Karpas-422 (cell line): ENCODE data around the gene PUS1. TPM values are rescaled to one million over a fixed set of nuclear protein-coding genes. Genes with fewer than 3 reads are reported as not detected.

Experiments
- DNase-seq: peaks from one replicate; pipeline ENCODE4 v3.0.0-alpha.2; 2015
- H2AFZ ChIP-seq: fragments of 200-600 bp; sonication (generic); 2 replicates; pipeline ENCODE4 v1.6.1; 2014; ENCODE audit warnings: antibody characterized with exemption, low read length, mixed read lengths
- H3K27ac ChIP-seq: fragments of 200-600 bp; sonication (generic); 2 replicates; pipeline ENCODE4 v1.5.1; 2014; ENCODE audit warnings: mild to moderate bottlenecking, low read length, moderate library complexity
- H3K27me3 ChIP-seq: fragments of 200-600 bp; sonication (generic); 2 replicates; pipeline ENCODE4 v1.6.1; 2014; ENCODE audit warnings: low read length, mixed read lengths
- H3K36me3 ChIP-seq: fragments of 200-600 bp; sonication (generic); 2 replicates; pipeline ENCODE4 v1.6.1; 2014; ENCODE audit warnings: low read length, mixed read lengths; ENCODE audit not compliant: insufficient read depth
- H3K4me1 ChIP-seq: fragments of 200-600 bp; sonication (generic); 2 replicates; pipeline ENCODE4 v1.6.1; 2014; ENCODE audit warnings: mild to moderate bottlenecking, low read length, mixed read lengths
- H3K4me2 ChIP-seq: fragments of 200-600 bp; sonication (generic); 2 replicates; pipeline ENCODE4 v1.6.1; 2014; ENCODE audit warnings: low read length, low read depth, mild to moderate bottlenecking; ENCODE audit not compliant: poor library complexity, severe bottlenecking
- H3K4me3 ChIP-seq: fragments of 200-600 bp; sonication (generic); 2 replicates; pipeline ENCODE4 v1.5.1; 2014; ENCODE audit warnings: mild to moderate bottlenecking, antibody characterized with exemption, low read length, mixed read lengths
- H3K79me2 ChIP-seq: fragments of 200-600 bp; sonication (generic); 2 replicates; pipeline ENCODE4 v1.6.1; 2014; ENCODE audit warnings: mild to moderate bottlenecking, low read length, mixed read lengths
- H3K9ac ChIP-seq: fragments of 200-600 bp; sonication (generic); 2 replicates; pipeline ENCODE4 v1.6.0; 2014; ENCODE audit warnings: low read length
- H3K9me2 ChIP-seq: fragments of 200-600 bp; sonication (generic), shearing (Covaris generic); replicated peaks from 2 replicates; pipeline ENCODE4 v1.6.0; 2014; ENCODE audit warnings: mild to moderate bottlenecking, low read length, moderate library complexity; ENCODE audit not compliant: insufficient read depth
- H3K9me3 ChIP-seq: fragments of 300-700, 200-600 bp; sonication (generic); 2 replicates; pipeline ENCODE4 v1.6.1; 2014; ENCODE audit warnings: low read length, mixed read lengths
- H4K20me1 ChIP-seq: fragments of 200-600 bp; sonication (generic); 2 replicates; pipeline ENCODE4 v1.6.1; 2014; ENCODE audit warnings: mild to moderate bottlenecking, antibody characterized with exemption, low read length, low read depth; ENCODE audit not compliant: insufficient read depth
- total RNA-seq: library from RNA; depleted of rRNA; stranded (reverse); fragments of >200 nt; shearing (Covaris generic); gene quantifications from 2 replicates; pipeline ENCODE4 v1.2.3, GENCODE V29; 2014; ENCODE audit warnings: low replicate concordance

Gene PUS1
- total RNA-seq, 1 experiment from 2014 or later = 11.9 TPM

GRCh38 chr12:131917139-131917710 is 11.9 kb upstream of the PUS1 start:
- H3K9me2 ChIP-seq = no peaks in the 10 kb centered on the region
- H3K79me2 ChIP-seq = no peaks in the 10 kb centered on the region
- no peak overlapping the region for H3K27ac ChIP-seq
- no peak overlapping the region for H2AFZ ChIP-seq
- H3K36me3 ChIP-seq = no peaks in the 10 kb centered on the region
- H3K9ac ChIP-seq = no peak overlapping the region
- H3K4me3 ChIP-seq = no peak overlapping the region
- no peaks in the 10 kb centered on the region for H3K4me1 ChIP-seq
- peaks cover 42% of the 10 kb centered on the region; the same call in 1 of the 2 replicates for H4K20me1 ChIP-seq
- H3K9me3 ChIP-seq = no peaks in the 10 kb centered on the region
- H3K27me3 ChIP-seq = no peaks in the 10 kb centered on the region
- DNase-seq = no peak
- no peak overlapping the region for H3K4me2 ChIP-seq

DNA sequence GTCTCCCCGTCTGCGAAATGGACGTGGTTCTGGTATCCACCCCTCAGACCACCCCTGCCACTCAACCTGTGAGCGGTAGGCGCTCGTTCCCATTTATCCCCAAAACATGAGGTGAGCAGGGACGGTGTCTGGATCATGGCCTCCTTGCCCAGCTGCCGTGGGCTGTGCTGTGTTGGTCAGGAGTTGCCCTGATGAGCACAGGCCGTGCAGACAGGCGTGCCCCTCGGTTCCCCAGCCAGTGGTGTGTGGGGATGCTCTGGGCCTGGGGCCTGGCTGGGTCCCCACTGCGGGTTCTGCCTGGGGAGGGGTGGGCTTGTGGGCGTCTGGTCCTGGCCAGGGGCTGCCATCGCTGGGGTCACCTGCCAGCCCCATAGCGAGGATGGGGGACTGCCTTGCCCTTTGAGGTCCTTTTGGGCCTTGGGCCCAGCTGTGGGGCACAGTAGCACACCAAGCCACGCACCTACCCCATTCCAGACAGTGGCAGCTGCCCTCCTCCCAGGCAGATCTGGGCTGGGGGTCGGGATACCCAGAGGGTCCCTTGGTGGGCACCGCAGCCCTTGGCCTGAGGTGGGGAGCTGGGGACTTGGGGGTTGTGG is 11.3 kb upstream of the PUS1 start:
- Histone ChIP-seq H3K27me3 (no peaks in the 10 kb centered on the region), H3K79me2 (no peaks in the 10 kb centered on the region), H3K4me1 (peaks cover 4% of the 10 kb centered on the region), H3K9ac (no peak overlapping the region), H3K27ac (no peak overlapping the region), H3K4me2 (no peak overlapping the region), H4K20me1 (peaks cover 47% of the 10 kb centered on the region; the same call in 1 of the 2 replicates), H3K9me2 (no peaks in the 10 kb centered on the region), H2AFZ (no peak overlapping the region), H3K4me3 (no peak overlapping the region), H3K9me3 (no peaks in the 10 kb centered on the region), H3K36me3 (no peaks in the 10 kb centered on the region)
- no peak for DNase-seq

GRCh38 chr12:131918311-131919050 is 10.6 kb upstream of the PUS1 start:
- Histone ChIP-seq H3K36me3 (no peaks in the 10 kb centered on the region), H3K4me2 (no peak overlapping the region), H3K9me2 (no peaks in the 10 kb centered on the region), H3K27ac (no peak overlapping the region), H3K9me3 (no peaks in the 10 kb centered on the region), H3K27me3 (no peaks in the 10 kb centered on the region), H4K20me1 (peaks cover 50% of the 10 kb centered on the region; the same call in 1 of the 2 replicates), H3K4me3 (no peak overlapping the region), H3K4me1 (peaks cover 11% of the 10 kb centered on the region), H2AFZ (no peak overlapping the region), H3K79me2 (no peaks in the 10 kb centered on the region), H3K9ac (no peak overlapping the region)
- no peak for DNase-seq

DNA sequence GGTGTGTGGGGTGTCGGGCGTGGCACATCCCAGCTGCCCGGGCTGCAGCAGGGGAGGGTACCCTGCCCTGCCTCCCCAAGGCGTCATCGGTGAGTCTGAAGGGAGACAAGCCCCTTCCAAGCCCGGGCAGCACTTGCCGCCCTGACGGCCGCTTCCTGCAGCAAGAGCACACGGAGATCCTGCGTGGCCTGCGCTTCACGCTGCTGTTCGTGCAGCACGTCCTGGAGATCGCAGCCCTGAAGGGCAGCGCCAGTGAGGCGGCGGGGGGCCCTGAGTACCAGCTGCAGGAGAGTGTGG is 10.1 kb upstream of the PUS1 start:
- Histone ChIP-seq H3K4me3 (no peak overlapping the region), H3K9me2 (no peaks in the 10 kb centered on the region), H2AFZ (no peak overlapping the region), H3K27me3 (no peaks in the 10 kb centered on the region), H3K9ac (no peak overlapping the region), H3K4me2 (no peak overlapping the region), H3K9me3 (no peaks in the 10 kb centered on the region), H3K79me2 (no peaks in the 10 kb centered on the region), H4K20me1 (peaks cover 50% of the 10 kb centered on the region; the same call in 1 of the 2 replicates), H3K36me3 (no peaks in the 10 kb centered on the region), H3K27ac (no peak overlapping the region), H3K4me1 (peaks cover 16% of the 10 kb centered on the region)
- no peak for DNase-seq

GRCh38 chr12:131919366-131920156 is 9.5 kb upstream of the PUS1 start:
- Histone ChIP-seq H3K27me3 (no peaks in the 10 kb centered on the region), H3K27ac (no peak overlapping the region), H3K4me1 (peaks cover 21% of the 10 kb centered on the region), H3K36me3 (no peaks in the 10 kb centered on the region), H4K20me1 (peaks cover 50% of the 10 kb centered on the region; the same call in 1 of the 2 replicates), H3K4me2 (no peak overlapping the region), H3K9ac (no peak overlapping the region), H3K9me3 (no peaks in the 10 kb centered on the region), H2AFZ (no peak overlapping the region), H3K79me2 (no peaks in the 10 kb centered on the region), H3K4me3 (no peak overlapping the region), H3K9me2 (no peaks in the 10 kb centered on the region)
- no peak for DNase-seq

- H3K79me2 ChIP-seq = no peaks in the 10 kb centered on the region
These were observed 8.9 kb upstream of the PUS1 start for GRCh38 chr12:131920157-131920508.

DNA sequence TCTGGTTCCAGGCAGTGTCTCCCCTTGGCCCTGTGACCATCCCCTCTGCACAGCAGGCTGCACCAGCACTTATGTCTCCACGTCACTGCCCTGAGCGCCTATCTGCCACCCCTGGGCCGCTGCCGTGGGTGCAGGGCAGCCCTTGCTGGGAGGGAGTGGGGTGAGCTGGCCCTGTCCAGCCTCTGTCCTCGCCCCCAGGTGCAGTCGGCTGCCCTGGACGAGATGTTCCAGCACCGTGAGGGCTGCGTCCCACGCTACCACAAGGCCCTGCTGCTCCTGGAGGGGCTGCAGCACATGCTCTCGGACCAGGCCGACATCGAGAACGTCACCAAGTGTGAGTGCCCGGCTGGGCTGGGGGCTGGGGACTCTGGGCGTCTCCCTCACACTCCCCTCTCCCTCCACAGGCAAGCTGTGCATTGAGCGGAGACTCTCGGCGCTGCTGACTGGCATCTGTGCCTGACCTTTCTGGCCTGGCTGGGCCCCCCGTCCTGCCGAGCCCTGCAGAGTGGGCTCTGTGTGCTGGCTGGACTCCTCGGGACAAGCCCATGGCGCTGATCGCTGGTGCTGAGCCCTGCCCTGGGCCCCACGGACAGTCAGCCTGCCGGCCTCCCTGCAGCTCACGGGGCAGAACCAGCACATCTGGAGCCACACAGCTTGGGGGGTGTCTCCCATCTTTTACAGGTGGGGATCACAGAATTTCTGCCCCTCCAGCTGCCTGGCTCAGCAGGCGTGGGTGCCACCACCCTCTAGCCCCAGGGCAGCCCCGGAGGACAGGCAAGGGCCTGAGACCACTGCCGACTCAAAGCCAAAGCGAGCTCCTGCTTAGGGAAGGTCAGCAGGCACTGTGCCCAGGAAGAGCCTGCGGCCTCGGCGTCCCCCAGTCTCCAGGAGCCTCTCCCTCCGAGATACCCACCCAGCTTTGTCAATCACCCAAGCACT is 7.9 kb upstream of the PUS1 start:
- Histone ChIP-seq H3K36me3 (no peaks in the 10 kb centered on the region), H3K27me3 (no peaks in the 10 kb centered on the region), H2AFZ (no peak overlapping the region), H3K4me2 (no peak overlapping the region), H3K4me3 (no peak overlapping the region), H3K9me2 (no peaks in the 10 kb centered on the region), H4K20me1 (peaks cover 50% of the 10 kb centered on the region; the same call in 1 of the 2 replicates), H3K27ac (no peak overlapping the region), H3K79me2 (no peaks in the 10 kb centered on the region), H3K4me1 (peaks cover 27% of the 10 kb centered on the region), H3K9ac (no peak overlapping the region), H3K9me3 (no peaks in the 10 kb centered on the region)
- no peak for DNase-seq

More at GRCh38 chr12:131920157-131920508, 8.9 kb upstream of the PUS1 start:
- no peak for DNase-seq
- no peak overlapping the region for H3K9ac ChIP-seq
- peaks cover 50% of the 10 kb centered on the region; the same call in 1 of the 2 replicates for H4K20me1 ChIP-seq
- H3K9me2 ChIP-seq = no peaks in the 10 kb centered on the region
- H3K9me3 ChIP-seq = no peaks in the 10 kb centered on the region
- no peaks in the 10 kb centered on the region for H3K36me3 ChIP-seq
- no peak overlapping the region for H2AFZ ChIP-seq
- no peak overlapping the region for H3K27ac ChIP-seq
- no peak overlapping the region for H3K4me2 ChIP-seq
- peaks cover 27% of the 10 kb centered on the region for H3K4me1 ChIP-seq
- no peaks in the 10 kb centered on the region for H3K27me3 ChIP-seq
- H3K4me3 ChIP-seq = no peak overlapping the region
